Measurements from ENCODE around the gene MCRIP2. TPM values are rescaled to one million over a fixed set of nuclear protein-coding genes. Genes with fewer than 3 reads are reported as not detected.

Gene MCRIP2
- total RNA-seq, 1 experiment from 2014 or later: 22.4 TPM

DNA sequence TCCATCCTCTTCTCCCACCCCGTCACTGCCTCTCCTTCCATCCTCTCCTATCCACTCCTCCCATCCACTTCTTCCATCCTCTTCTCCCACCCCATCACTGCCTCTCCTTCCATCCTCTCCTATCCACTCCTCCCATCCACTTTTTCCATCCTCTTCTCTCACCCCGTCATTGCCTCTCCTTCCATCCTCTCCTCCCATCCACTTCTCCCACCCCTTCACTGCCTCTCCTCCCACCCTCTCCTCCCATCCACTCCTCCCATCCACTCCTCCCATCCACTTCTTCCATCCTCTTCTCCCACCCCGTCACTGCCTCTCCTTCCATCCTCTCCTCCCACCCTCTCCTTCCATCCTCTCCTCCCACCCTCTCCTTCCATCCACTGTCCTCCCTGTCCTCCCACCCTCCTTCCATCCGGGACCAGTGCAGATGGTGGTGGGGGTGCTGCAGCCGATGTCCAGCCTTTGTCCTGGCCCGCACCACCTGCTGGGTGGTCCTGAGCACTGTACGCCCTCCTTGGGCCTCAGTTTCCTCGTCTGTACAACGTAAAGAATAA is 9.7 kb upstream of the MCRIP2 start:
- TF ChIP-seq EZH2 (IDR thresholded peaks at IDR 0.05; ENCODE audit: borderline replicate concordance, low read depth, low read length, poor library complexity, severe bottlenecking) (no peak), CTCF (conservative IDR thresholded peaks at IDR 0.05; ENCODE audit: low read depth, low read length) (no peak)
- no peak for DNase-seq (ENCODE audit: low spot score)
- Histone ChIP-seq H3K4me1 (ENCODE audit: insufficient read depth, low read length, poor library complexity, severe bottlenecking) (no peaks in the 10 kb centered on the region), H3K4me3 (ENCODE audit: low read depth, low read length, poor library complexity, severe bottlenecking) (no peak overlapping the region), H3K27me3 (replicated peaks; ENCODE audit: insufficient read depth, low read depth, low read length, poor library complexity) (no peaks in the 10 kb centered on the region), H3K27ac (ENCODE audit: low read depth, low read length, poor library complexity, severe bottlenecking) (no peak overlapping the region), H3K36me3 (ENCODE audit: insufficient read depth, low read length, poor library complexity, severe bottlenecking) (no peaks in the 10 kb centered on the region), H3K9me3 (ENCODE audit: low read depth, low read length, poor library complexity, severe bottlenecking) (no peaks in the 10 kb centered on the region)
- no TSS peak for BruUV-seq (replicated peaks)
- intact Hi-C loops (cut with micrococcal nuclease; ENCODE audit: unreplicated experiment): no loop called here
- ChIA-PET POLR2A (ENCODE audit: low non-redundant PET) (no interaction called here), CTCF (no interaction called here)

GRCh38 chr16:632486-633335 is 8.9 kb upstream of the MCRIP2 start:
- H3K27me3 ChIP-seq (replicated peaks; ENCODE audit: insufficient read depth, low read depth, low read length, poor library complexity): no peaks in the 10 kb centered on the region
- ChIA-PET CTCF (no interaction called here), POLR2A (ENCODE audit: low non-redundant PET) (no interaction called here)
- BruUV-seq (replicated peaks): no TSS peak
- no peaks in the 10 kb centered on the region for H3K9me3 ChIP-seq (ENCODE audit: low read depth, low read length, poor library complexity, severe bottlenecking)
- no peak for DNase-seq (ENCODE audit: low spot score)
- no peaks in the 10 kb centered on the region for H3K36me3 ChIP-seq (ENCODE audit: insufficient read depth, low read length, poor library complexity, severe bottlenecking)
- intact Hi-C loops (cut with micrococcal nuclease; ENCODE audit: unreplicated experiment): no loop called here
- H3K4me1 ChIP-seq (ENCODE audit: insufficient read depth, low read length, poor library complexity, severe bottlenecking): no peaks in the 10 kb centered on the region
- no peak for TF ChIP-seq CTCF (conservative IDR thresholded peaks at IDR 0.05; ENCODE audit: low read depth, low read length)
- TF ChIP-seq EZH2 (IDR thresholded peaks at IDR 0.05; ENCODE audit: borderline replicate concordance, low read depth, low read length, poor library complexity, severe bottlenecking): no peak
- H3K4me3 ChIP-seq (ENCODE audit: low read depth, low read length, poor library complexity, severe bottlenecking): no peak overlapping the region
- H3K27ac ChIP-seq (ENCODE audit: low read depth, low read length, poor library complexity, severe bottlenecking): no peak overlapping the region

GRCh38 chr16:633336-634050 is 8.1 kb upstream of the MCRIP2 start:
- Histone ChIP-seq H3K27ac (ENCODE audit: low read depth, low read length, poor library complexity, severe bottlenecking) (no peak overlapping the region), H3K27me3 (replicated peaks; ENCODE audit: insufficient read depth, low read depth, low read length, poor library complexity) (no peaks in the 10 kb centered on the region), H3K9me3 (ENCODE audit: low read depth, low read length, poor library complexity, severe bottlenecking) (no peaks in the 10 kb centered on the region), H3K4me1 (ENCODE audit: insufficient read depth, low read length, poor library complexity, severe bottlenecking) (no peaks in the 10 kb centered on the region), H3K36me3 (ENCODE audit: insufficient read depth, low read length, poor library complexity, severe bottlenecking) (no peaks in the 10 kb centered on the region), H3K4me3 (ENCODE audit: low read depth, low read length, poor library complexity, severe bottlenecking) (no peak overlapping the region)
- POLR2A ChIA-PET (ENCODE audit: low non-redundant PET): no interaction called here
- no TSS peak for BruUV-seq (replicated peaks)
- DNase-seq (ENCODE audit: low spot score): no peak
- intact Hi-C loops (cut with micrococcal nuclease; ENCODE audit: unreplicated experiment): no loop called here
- TF ChIP-seq EZH2 (IDR thresholded peaks at IDR 0.05; ENCODE audit: borderline replicate concordance, low read depth, low read length, poor library complexity, severe bottlenecking) (no peak), CTCF (conservative IDR thresholded peaks at IDR 0.05; ENCODE audit: low read depth, low read length) (no peak)
- CTCF ChIA-PET: no interaction called here

Data from A673 (cell line).